ENCODE results near the gene PTGDS.

DNA sequence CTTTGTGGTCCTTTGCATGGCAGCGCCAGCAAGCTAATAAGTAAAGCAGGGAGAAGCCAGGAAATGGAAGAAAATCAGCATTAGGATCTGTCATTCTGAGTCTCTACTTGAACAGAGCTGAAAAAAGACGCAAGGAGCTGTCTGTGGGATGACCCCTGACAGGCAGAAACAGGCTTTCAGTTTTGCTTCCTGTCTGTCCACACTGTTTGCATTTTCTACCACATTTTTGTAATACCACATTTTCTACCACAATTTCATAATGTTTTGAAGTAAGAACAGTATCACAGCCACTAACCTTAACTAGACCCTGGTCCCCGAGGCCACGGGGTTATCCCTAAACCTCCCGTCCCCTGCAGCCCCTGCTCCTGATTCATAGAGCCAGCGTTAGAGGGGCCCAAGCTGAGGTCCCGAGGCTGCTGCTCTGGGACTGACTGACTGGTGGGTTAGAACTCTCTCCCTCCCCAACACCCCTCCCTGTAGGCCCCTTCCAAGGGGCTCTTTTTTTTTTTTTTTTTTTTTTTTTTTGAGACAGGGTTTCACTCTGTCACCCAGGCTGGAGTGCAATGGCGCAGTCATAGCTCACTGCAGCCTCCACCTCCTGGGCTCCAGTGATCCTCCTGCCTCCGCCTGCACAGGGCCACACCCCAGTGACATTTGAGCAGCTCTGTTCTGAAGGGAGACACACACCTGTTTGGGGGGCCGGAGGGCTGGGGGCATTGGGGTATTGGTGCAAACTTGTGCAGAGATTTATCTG is 23.1 kb downstream of the PTGDS start:
- no peak for TF ChIP-seq POLR2A (conservative IDR thresholded peaks at IDR 0.05)
- TF ChIP-seq BRF1 (IDR thresholded peaks at IDR 0.05; ENCODE audit: borderline replicate concordance, extremely low read depth, insufficient read length), result no peak
- TF ChIP-seq ZNF431 (CRISPR knock-in tag; IDR thresholded peaks at IDR 0.05), result no peak
- no peak for TF ChIP-seq CXXC5 (CRISPR knock-in tag; IDR thresholded peaks at IDR 0.05)
- no peak for TF ChIP-seq REST (IDR thresholded peaks at IDR 0.05; ENCODE audit: borderline replicate concordance)
- TF ChIP-seq REST (CRISPR knock-in tag; IDR thresholded peaks at IDR 0.05; ENCODE audit: low read depth), result no peak
- no peak for TF ChIP-seq CTCFL (IDR thresholded peaks at IDR 0.05; ENCODE audit: borderline replicate concordance, insufficient read depth, low read depth, low read length, poor library complexity, severe bottlenecking)
- TF ChIP-seq MITF (IDR thresholded peaks at IDR 0.05), result no peak
- TF ChIP-seq, protein P1, sequence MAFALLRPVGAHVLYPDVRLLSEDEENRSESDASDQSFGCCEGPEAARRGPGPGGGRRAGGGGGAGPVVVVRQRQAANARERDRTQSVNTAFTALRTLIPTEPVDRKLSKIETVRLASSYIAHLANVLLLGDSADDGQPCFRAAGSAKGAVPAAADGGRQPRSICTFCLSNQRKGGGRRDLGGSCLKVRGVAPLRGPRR (CRISPR knock-in tag; IDR thresholded peaks at IDR 0.05), result no peak
- TF ChIP-seq, protein P2, sequence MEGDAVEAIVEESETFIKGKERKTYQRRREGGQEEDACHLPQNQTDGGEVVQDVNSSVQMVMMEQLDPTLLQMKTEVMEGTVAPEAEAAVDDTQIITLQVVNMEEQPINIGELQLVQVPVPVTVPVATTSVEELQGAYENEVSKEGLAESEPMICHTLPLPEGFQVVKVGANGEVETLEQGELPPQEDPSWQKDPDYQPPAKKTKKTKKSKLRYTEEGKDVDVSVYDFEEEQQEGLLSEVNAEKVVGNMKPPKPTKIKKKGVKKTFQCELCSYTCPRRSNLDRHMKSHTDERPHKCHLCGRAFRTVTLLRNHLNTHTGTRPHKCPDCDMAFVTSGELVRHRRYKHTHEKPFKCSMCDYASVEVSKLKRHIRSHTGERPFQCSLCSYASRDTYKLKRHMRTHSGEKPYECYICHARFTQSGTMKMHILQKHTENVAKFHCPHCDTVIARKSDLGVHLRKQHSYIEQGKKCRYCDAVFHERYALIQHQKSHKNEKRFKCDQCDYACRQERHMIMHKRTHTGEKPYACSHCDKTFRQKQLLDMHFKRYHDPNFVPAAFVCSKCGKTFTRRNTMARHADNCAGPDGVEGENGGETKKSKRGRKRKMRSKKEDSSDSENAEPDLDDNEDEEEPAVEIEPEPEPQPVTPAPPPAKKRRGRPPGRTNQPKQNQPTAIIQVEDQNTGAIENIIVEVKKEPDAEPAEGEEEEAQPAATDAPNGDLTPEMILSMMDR (IDR thresholded peaks at IDR 0.05 in 2 of 3, conservative IDR thresholded peaks at IDR 0.05 in 1 of 3; ENCODE audit: insufficient read depth in 2 of 3, low read depth in 1 of 3, low read length in 3 of 3), result no peak
